ENCODE measurements around the gene CYB5B. TPM values are rescaled to one million over a fixed set of nuclear protein-coding genes. Genes with fewer than 3 reads are reported as not detected.

The CYB5B gene
- total RNA-seq, 3 donors from 2014 or later, result 28.2 to 48.0 (median 34.7) TPM

GRCh38 chr16:69478685-69479084 is 54.3 kb downstream of the CYB5B start:
- Histone ChIP-seq H3K36me3 (no peaks in the 10 kb centered on the region), H3K27ac (no peak overlapping the region), H3K4me3 (no peak overlapping the region), H3K9me3 (no peaks in the 10 kb centered on the region), H3K27me3 (no peaks in the 10 kb centered on the region), H3K4me1 (peaks cover 3 to 7% of the 10 kb centered on the region in 2 donors)
- TF ChIP-seq POLR2A (IDR thresholded peaks at IDR 0.05) (no peak), CTCF (IDR thresholded peaks at IDR 0.05) (no peak), POLR2AphosphoS5 (IDR thresholded peaks at IDR 0.05) (no peak)
- intact Hi-C loops (cut with DNase I; ENCODE audit: low total_unique reads), result no loop called here
- no peak for DNase-seq (ENCODE audit: low spot score in 2 of 2)

GRCh38 chr16:69479775-69480174 is 55.4 kb downstream of the CYB5B start:
- no peaks in the 10 kb centered on the region for H3K9me3 ChIP-seq
- H3K36me3 ChIP-seq, result no peaks in the 10 kb centered on the region
- peak in 1 of 2 donors; percentile 7 for DNase-seq (ENCODE audit: low spot score in 2 of 2)
- H3K27ac ChIP-seq, result no peak overlapping the region
- TF ChIP-seq POLR2A (IDR thresholded peaks at IDR 0.05) (no peak), CTCF (IDR thresholded peaks at IDR 0.05) (no peak), POLR2AphosphoS5 (IDR thresholded peaks at IDR 0.05) (no peak)
- no peak overlapping the region for H3K4me3 ChIP-seq
- intact Hi-C loops (cut with DNase I; ENCODE audit: low total_unique reads), result loop anchor here (10.0 kb wide), 1 partner anchor 75 kb away; no protein-coding TSS in a partner anchor
- no peaks in the 10 kb centered on the region for H3K27me3 ChIP-seq
- peaks cover 3 to 7% of the 10 kb centered on the region in 2 donors for H3K4me1 ChIP-seq

GRCh38 chr16:69481901-69482341 is 57.5 kb downstream of the CYB5B start:
- intact Hi-C loops (cut with DNase I; ENCODE audit: low total_unique reads), result loop anchor here (10.0 kb wide), 1 partner anchor 77 kb away; no protein-coding TSS in a partner anchor
- H3K27ac ChIP-seq, result peak overlapping the region; percentile 88 to 94
- peak; percentile 84 to 89 for DNase-seq (ENCODE audit: low spot score in 2 of 2)
- no peaks in the 10 kb centered on the region for H3K27me3 ChIP-seq
- H3K9me3 ChIP-seq, result no peaks in the 10 kb centered on the region
- H3K4me3 ChIP-seq, result peak overlapping the region; percentile 15 to 59 (median 38)
- no peaks in the 10 kb centered on the region for H3K36me3 ChIP-seq
- TF ChIP-seq POLR2AphosphoS5 (IDR thresholded peaks at IDR 0.05), result peak in 2 of 3 donors; percentile 53 to 62
- TF ChIP-seq POLR2A (IDR thresholded peaks at IDR 0.05), result no peak
- peak in 1 of 3 donors; percentile 15 for TF ChIP-seq CTCF (IDR thresholded peaks at IDR 0.05)
- H3K4me1 ChIP-seq, result peaks cover 3 to 7% of the 10 kb centered on the region in 2 donors

GRCh38 chr16:69482410-69482991 is 58.1 kb downstream of the CYB5B start:
- Histone ChIP-seq H3K9me3 (no peaks in the 10 kb centered on the region), H3K36me3 (no peaks in the 10 kb centered on the region), H3K27me3 (no peaks in the 10 kb centered on the region), H3K27ac (peak overlapping the region; percentile 88 to 94), H3K4me3 (peak overlapping the region; percentile 15 to 59 (median 38)), H3K4me1 (peaks cover 3 to 7% of the 10 kb centered on the region in 2 donors)
- TF ChIP-seq POLR2AphosphoS5 (IDR thresholded peaks at IDR 0.05) (peak in 2 of 3 donors; percentile 16 to 78), POLR2A (IDR thresholded peaks at IDR 0.05) (no peak), CTCF (IDR thresholded peaks at IDR 0.05) (no peak)
- peak; percentile 60 to 64 for DNase-seq (ENCODE audit: low spot score in 2 of 2)
- intact Hi-C loops (cut with DNase I; ENCODE audit: low total_unique reads), result loop anchor here (10.0 kb wide), 1 partner anchor 78 kb away; no protein-coding TSS in a partner anchor

GRCh38 chr16:69483611-69484010 is 59.2 kb downstream of the CYB5B start:
- Histone ChIP-seq H3K27me3 (no peaks in the 10 kb centered on the region), H3K36me3 (no peaks in the 10 kb centered on the region), H3K27ac (peak overlapping the region; percentile 54 to 55), H3K4me1 (peaks cover 3 to 7% of the 10 kb centered on the region in 2 donors), H3K9me3 (no peaks in the 10 kb centered on the region), H3K4me3 (no peak overlapping the region)
- TF ChIP-seq POLR2AphosphoS5 (IDR thresholded peaks at IDR 0.05) (no peak), POLR2A (IDR thresholded peaks at IDR 0.05) (no peak), CTCF (IDR thresholded peaks at IDR 0.05) (no peak)
- DNase-seq (ENCODE audit: low spot score in 2 of 2), result no peak
- intact Hi-C loops (cut with DNase I; ENCODE audit: low total_unique reads), result loop anchor here (10.0 kb wide), 1 partner anchor 79 kb away; no protein-coding TSS in a partner anchor

All from breast epithelium (tissue), 4 donors.